GM12874 (cell line): Measurements from ENCODE around the gene MAPK8IP1.

Experiments
- CTCF ChIP-seq: IDR thresholded peaks from 2 replicates; pipeline ENCODE4 v1.5.1; 2011; ENCODE audit warnings: low read depth, mild to moderate bottlenecking, control low read depth, low read length, moderate library complexity; ENCODE audit not compliant: insufficient read depth

MAPK8IP1 gene

DNA sequence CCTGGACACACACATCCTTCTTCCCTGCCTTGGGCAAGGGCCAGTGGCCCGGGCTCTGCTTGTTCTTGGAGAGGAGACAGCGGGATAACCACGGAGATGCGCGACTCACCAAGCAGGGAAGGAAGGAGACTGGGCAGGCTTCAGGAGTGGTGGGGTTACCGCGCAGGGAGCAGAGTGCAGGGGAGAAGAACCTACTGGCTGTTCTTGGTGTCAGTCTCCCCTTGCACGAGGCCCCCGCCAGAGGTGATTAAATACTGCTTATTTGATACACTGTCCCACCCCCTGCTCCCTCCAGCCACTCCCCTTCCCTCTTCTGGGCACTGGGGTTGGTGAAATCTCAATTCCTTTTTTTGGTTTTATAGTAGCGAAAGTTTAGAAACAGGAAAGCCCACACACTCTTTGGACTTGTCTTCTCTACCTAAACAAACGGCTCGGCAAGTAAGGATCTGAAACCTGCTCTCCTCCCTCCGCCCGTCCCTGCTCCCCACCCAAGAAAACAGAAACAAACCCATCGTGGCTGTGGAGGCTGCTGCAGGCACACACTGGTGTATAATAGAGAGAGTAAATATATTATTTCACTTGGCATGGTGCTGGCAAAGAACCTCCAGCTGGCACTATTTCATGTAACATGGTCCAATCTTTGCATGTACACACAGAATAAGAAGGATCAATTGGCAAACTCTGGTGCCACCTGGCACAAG is 47.8 kb downstream of the MAPK8IP1 start:
- no peak for TF ChIP-seq CTCF

GRCh38 chr11:45933846-45934579 is 48.6 kb downstream of the MAPK8IP1 start:
- no peak for TF ChIP-seq CTCF

DNA sequence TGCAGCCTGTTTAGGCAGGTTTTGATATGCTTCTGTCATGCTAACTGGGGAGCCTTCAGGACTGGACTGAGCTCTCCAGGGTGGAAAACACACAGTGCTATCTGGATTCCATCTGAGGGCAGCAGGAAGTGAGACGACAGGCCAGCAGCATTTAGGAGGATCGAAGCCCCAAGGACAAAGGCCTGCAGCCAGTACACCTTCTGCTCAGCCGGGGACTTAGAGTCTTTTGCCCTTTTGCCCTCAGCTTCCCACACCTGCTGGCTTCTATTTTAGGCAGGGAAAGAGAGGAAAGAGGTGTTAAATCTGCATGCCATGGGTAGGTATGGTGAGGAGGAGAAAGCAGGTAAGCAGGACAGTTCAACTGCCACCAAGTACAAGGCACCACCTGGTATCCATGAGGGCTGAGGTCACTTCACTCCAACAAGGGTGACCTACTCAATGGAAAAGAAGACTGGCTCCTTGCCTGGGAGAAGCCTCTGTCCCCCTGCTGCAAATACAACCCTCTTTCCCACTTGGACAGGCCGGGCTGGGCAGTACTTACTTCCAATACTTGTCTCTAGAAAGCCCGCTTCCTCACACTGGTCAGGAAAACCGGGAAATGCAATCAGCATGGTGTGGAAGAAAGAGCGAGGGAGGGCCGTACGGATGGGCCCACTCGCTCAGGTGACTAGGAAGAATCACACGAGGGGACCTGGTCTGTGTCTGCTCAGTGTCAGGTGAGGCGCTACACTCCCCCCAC is 49.3 kb downstream of the MAPK8IP1 start:
- no peak for TF ChIP-seq CTCF

DNA sequence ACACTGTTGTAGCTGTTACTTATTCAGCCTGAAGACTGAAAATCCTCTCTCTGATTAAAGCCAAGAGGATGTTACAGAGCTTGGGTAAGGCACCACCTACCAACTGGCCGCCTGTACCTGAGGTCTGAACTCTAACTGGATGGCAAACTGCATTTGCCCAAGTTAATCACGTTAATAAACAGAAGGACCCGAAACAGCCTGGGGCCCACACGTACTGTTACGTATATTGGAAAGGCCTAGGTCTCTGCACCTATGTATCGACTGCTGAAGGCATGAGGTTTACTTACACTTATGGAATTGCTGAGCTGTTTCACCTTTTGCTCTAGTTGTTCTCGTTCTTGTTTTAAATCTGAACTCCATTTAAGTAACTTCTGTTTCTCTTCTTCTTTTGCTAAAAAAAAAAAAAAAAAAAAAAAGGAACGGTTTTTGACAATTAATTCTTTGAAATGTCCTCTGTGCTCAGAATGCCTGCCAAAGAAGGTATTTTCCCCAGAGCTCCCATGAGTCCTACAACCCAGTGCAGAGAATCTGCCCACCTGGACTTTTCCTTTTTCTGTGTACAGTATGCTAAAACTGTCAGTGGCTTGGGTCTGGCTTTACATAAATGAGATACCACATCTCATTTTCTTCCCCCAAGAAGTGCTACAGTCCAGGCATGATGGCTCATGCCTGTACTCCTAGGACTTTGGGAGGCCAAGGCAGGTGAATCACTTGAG is 50.1 kb downstream of the MAPK8IP1 start:
- no peak for TF ChIP-seq CTCF

DNA sequence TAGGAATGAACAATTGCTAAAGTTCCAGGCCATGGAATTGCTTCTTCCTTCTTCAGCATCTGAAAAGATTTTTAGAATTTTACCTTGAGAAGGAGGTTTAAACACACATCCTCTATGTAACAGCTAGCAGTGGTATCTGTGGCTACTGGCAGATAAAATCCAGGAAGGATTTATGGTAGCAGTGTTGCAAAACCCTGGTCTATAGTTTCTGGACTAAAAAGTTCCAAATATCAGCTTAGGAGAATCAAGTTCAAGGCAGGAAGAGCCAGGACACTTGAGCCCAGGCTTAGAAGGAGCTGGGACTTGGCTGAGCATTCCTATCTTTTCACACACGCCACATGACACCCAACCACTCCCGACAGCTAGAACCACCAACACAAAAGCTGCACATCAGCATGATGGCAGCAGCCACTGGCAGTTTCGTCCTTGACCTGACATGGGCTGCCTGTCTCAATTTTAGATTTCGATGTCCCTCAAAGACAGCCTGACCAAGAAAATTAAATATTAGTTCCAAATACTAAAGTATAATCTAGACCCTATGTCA is 51.1 kb downstream of the MAPK8IP1 start:
- TF ChIP-seq CTCF = no peak

- TF ChIP-seq CTCF = no peak
These were observed 52.5 kb downstream of the MAPK8IP1 start for GRCh38 chr11:45937916-45938315.
